Upper lobe of right lung (tissue), 1 donor: ENCODE data around the gene UIMC1. TPM values are rescaled to one million over a fixed set of nuclear protein-coding genes. Genes with fewer than 3 reads are reported as not detected.
"Not testable (repeated sequence)": the region's sequence is repeated elsewhere in the genome, so short reads cannot be mapped to it uniquely, and the experiment has no call there.

Source experiments
- ATAC-seq: fragments of 200-7000 bp; cut with Tn5 transposase; one replicate; pipeline ENCODE4 v1.9.1; 2020; ENCODE audit warnings: mild to moderate bottlenecking, moderate library complexity
- DNase-seq: peaks from one replicate; pipeline ENCODE4 v3.0.0-alpha.2; 2020
- H3K27ac ChIP-seq: fragments of 200-600 bp; one replicate; pipeline ENCODE4 v1.8.0; 2022
- H3K27me3 ChIP-seq: fragments of 200-600 bp; one replicate; pipeline ENCODE4 v1.8.0; 2022; ENCODE audit warnings: mild to moderate bottlenecking
- H3K36me3 ChIP-seq: fragments of 200-600 bp; one replicate; pipeline ENCODE4 v1.8.0; 2022
- H3K4me1 ChIP-seq: fragments of 200-600 bp; one replicate; pipeline ENCODE4 v1.8.0; 2022
- H3K4me3 ChIP-seq: fragments of 200-600 bp; one replicate; pipeline ENCODE4 v1.8.0; 2022; ENCODE audit warnings: mild to moderate bottlenecking
- H3K9me3 ChIP-seq: fragments of 200-600 bp; one replicate; pipeline ENCODE4 v1.8.0; 2022
- intact Hi-C: fragments of 100-400 bp; cut with DNase I; formaldehyde crosslinking; loops from one replicate; pipeline ENCODE4 v1.11.0; 2022
- total RNA-seq: library from RNA; stranded (reverse); fragmentation: NEBNext Ultra II Directional; extraction: Animal tissue kit (Norgen Biotek cat#: 25700); gene quantifications from one replicate; pipeline ENCODE4 v1.2.1, GENCODE V29; 2021
- TF ChIP-seq, protein P1 (sequence below): fragments of 200-600 bp; IDR thresholded peaks from one replicate; pipeline ENCODE4 v1.8.0; 2022; ENCODE audit warnings: antibody characterized with exemption
- donor health status: DM: no; HTN: yes; CAD: no; lungs with severe emphysema.

The UIMC1 gene
- total RNA-seq, 1 donor from 2014 or later: 35.4 TPM

GRCh38 chr5:176996780-176997179 lies 9.8 kb downstream of the UIMC1 start:
- Histone ChIP-seq H3K27me3 (no peaks in the 10 kb centered on the region), H3K4me3 (no peak overlapping the region), H3K4me1 (peaks cover 11% of the 10 kb centered on the region), H3K27ac (no peak overlapping the region), H3K36me3 (no peaks in the 10 kb centered on the region), H3K9me3 (no peaks in the 10 kb centered on the region)
- ATAC-seq (no peak), DNase-seq (no peak)
- TF ChIP-seq, protein P1, sequence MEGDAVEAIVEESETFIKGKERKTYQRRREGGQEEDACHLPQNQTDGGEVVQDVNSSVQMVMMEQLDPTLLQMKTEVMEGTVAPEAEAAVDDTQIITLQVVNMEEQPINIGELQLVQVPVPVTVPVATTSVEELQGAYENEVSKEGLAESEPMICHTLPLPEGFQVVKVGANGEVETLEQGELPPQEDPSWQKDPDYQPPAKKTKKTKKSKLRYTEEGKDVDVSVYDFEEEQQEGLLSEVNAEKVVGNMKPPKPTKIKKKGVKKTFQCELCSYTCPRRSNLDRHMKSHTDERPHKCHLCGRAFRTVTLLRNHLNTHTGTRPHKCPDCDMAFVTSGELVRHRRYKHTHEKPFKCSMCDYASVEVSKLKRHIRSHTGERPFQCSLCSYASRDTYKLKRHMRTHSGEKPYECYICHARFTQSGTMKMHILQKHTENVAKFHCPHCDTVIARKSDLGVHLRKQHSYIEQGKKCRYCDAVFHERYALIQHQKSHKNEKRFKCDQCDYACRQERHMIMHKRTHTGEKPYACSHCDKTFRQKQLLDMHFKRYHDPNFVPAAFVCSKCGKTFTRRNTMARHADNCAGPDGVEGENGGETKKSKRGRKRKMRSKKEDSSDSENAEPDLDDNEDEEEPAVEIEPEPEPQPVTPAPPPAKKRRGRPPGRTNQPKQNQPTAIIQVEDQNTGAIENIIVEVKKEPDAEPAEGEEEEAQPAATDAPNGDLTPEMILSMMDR: no peak
- intact Hi-C loops: no loop called here

DNA sequence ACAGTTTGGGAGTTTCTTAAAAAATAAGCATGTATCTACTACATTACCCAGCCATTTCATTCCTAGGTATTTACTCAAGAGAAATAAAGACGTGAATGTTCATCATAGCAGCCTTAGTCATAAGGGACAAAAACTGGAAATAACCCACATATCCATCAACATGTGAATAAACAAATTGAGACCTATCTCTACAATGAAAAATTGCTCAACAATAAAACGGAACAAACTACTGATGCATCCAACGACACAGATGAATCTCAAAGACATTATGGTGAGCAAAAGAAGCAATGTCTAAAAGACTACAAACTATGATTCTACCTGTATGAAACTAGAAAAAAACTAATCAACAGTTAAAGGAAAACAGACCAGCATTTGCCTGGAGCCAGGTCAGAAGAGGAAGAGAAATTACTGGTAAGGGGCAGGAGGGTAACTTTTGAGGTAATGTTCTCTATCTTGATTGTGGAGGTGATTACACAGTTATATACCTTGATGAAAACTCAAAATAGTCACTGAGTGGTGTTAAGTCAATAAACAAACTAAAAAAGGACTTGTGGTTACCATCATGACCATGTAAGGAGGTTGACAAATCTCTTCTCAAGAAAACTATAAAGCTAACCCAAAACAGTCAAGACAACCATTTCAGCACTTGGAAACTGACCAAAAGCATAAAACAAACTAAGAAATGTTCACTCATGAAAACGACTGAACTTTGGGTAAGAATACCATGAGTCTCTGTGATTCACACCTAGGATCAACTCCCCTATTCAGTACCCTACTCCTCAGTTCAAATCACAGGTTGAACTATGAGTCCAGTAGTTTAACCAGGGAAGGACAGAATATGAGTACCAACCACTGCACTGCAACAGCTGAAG lies 10.4 kb downstream of the UIMC1 start:
- TF ChIP-seq, protein P1: no peak
- Histone ChIP-seq H3K36me3 (no peaks in the 10 kb centered on the region), H3K9me3 (no peaks in the 10 kb centered on the region), H3K27me3 (no peaks in the 10 kb centered on the region), H3K4me3 (no peak overlapping the region), H3K4me1 (peaks cover 11% of the 10 kb centered on the region), H3K27ac (no peak overlapping the region)
- ATAC-seq: peak; percentile 36
- no peak for DNase-seq
- intact Hi-C loops: no loop called here

GRCh38 chr5:176995122-176995490 lies 11.5 kb downstream of the UIMC1 start:
- Histone ChIP-seq H3K4me3 (no peak overlapping the region), H3K4me1 (peaks cover 11% of the 10 kb centered on the region), H3K27ac (peak overlapping the region; percentile 40), H3K36me3 (no peaks in the 10 kb centered on the region), H3K27me3 (no peaks in the 10 kb centered on the region), H3K9me3 (no peaks in the 10 kb centered on the region)
- TF ChIP-seq, protein P1: no peak
- DNase-seq (no peak), ATAC-seq (no peak)
- intact Hi-C loops: no loop called here

- TF ChIP-seq, protein P1: no peak
- peak; percentile 94 for ATAC-seq
- peak; percentile 71 for DNase-seq
- peaks cover 11% of the 10 kb centered on the region for H3K4me1 ChIP-seq
- no peak overlapping the region for H3K4me3 ChIP-seq
- H3K27me3 ChIP-seq: no peaks in the 10 kb centered on the region
- no peaks in the 10 kb centered on the region for H3K36me3 ChIP-seq
- intact Hi-C loops: no loop called here
- H3K27ac ChIP-seq: peak overlapping the region; percentile 40
- H3K9me3 ChIP-seq: no peaks in the 10 kb centered on the region
Measured at GRCh38 chr5:176994460-176995121, 12.0 kb downstream of the UIMC1 start.

DNA sequence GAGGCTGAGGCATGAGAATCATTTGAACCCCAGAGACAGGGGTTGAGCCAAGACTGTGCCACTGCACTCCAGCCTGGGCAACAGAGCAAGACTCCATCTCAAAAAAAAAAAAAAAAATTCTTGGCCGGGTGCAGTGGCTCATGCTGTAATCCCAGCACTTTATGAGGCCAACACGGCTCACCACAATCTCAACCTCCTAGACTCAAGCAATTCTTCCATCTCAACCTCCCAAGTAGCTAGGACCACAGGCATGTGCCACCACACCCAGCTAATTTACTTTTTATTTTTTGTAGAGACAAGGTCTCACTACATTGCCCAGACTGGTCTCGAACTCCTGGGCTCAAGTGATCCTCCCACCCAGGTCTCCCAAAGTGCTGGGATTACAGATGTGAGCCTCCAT lies 13.5 kb downstream of the UIMC1 start:
- H3K36me3 ChIP-seq, H3K4me3 ChIP-seq, DNase-seq, intact Hi-C loops, ATAC-seq, H3K27me3 ChIP-seq, H3K27ac ChIP-seq, H3K9me3 ChIP-seq: not testable (repeated sequence)
- peaks cover 11% of the 10 kb centered on the region for H3K4me1 ChIP-seq

DNA sequence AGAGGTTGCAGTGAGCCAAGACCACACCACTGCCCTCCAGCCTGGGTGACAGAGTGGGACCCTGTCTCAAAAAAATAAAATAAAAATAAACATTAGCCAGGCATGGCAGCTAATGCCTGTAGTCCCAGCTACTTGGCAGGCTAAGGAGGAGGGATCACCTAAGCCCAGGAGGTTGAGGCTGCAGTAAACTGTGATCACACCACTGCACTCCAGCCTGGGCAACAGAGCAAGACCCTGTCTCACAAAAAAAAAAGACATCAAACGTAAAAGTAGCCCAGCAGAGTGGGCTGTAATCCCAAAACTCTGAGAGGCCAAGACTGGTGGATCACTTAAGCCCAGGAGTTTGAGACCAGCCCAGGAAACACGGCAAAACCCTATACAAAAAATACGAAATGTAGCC lies 19.0 kb downstream of the UIMC1 start:
- intact Hi-C loops: no loop called here
- Histone ChIP-seq H3K36me3 (no peaks in the 10 kb centered on the region), H3K9me3 (no peaks in the 10 kb centered on the region), H3K27ac (no peak overlapping the region), H3K4me3 (no peak overlapping the region), H3K27me3 (no peaks in the 10 kb centered on the region), H3K4me1 (peaks cover 9% of the 10 kb centered on the region)
- DNase-seq (no peak), ATAC-seq (no peak)
- TF ChIP-seq, protein P1: no peak
